ENCODE measurements around the gene STAT5A. TPM values are rescaled to one million over a fixed set of nuclear protein-coding genes. Genes with fewer than 3 reads are reported as not detected.

The STAT5A gene
- total and polyA plus RNA-seq, 9 of the 15 experiments (the other 6 are each of a cell fraction or from before 2014, with no cell fraction given): 79.9 to 415 (median 196) TPM

- 0 out of 2 replicates have a peak, but pooled peaks have one; percentile 46 for TF ChIP-seq PREB (CRISPR knock-in tag; IDR thresholded peaks at IDR 0.05)
- TF ChIP-seq CREM (IDR thresholded peaks at IDR 0.05; ENCODE audit: low read depth): peak; percentile 64
- no peak for TF ChIP-seq WHSC1 (IDR thresholded peaks at IDR 0.05; ENCODE audit: low read length)
- peak; percentile 53 to 55; a peak in 2 of 4 replicates for TF ChIP-seq MNT (conservative IDR thresholded peaks at IDR 0.05)
- peak; percentile 86; the same call in 1 of the 2 replicates for TF ChIP-seq HDAC8 (tag; IDR thresholded peaks at IDR 0.05)
- no peak for TF ChIP-seq HIVEP1 (CRISPR knock-in tag; IDR thresholded peaks at IDR 0.05)
- no peak for TF ChIP-seq SAFB (IDR thresholded peaks at IDR 0.05; ENCODE audit: borderline replicate concordance, low read depth, low read length)
- no peak; the same call in 1 of the 2 replicates for TF ChIP-seq ZKSCAN8 (CRISPR knock-in tag; IDR thresholded peaks at IDR 0.05)
- 0 out of 2 replicates have a peak, but pooled peaks have one; percentile 14 for TF ChIP-seq ZNF561 (CRISPR knock-in tag; conservative IDR thresholded peaks at IDR 0.05)
- peak in 1 of 2 experiments; percentile 34; a peak in 1 of 4 replicates for TF ChIP-seq SRF (CRISPR knock-in tag; IDR thresholded peaks at IDR 0.05)
- peak in 1 of 2 experiments; percentile 78; a peak in 2 of 4 replicates for TF ChIP-seq RCOR1 (IDR thresholded peaks at IDR 0.05; ENCODE audit: borderline replicate concordance in 1 of 2, low read depth in 2 of 2, low read length in 2 of 2)
- TF ChIP-seq ZNF324 (CRISPR knock-in tag; IDR thresholded peaks at IDR 0.05): no peak
- peak; percentile 94 for TF ChIP-seq NR2C1 (IDR thresholded peaks at IDR 0.05)
- TF ChIP-seq NR2C1 (tag; IDR thresholded peaks at IDR 0.05): peak; percentile 96
- 0 out of 2 replicates have a peak, but pooled peaks have one; percentile 53 for TF ChIP-seq THAP12 (CRISPR knock-in tag; IDR thresholded peaks at IDR 0.05)
- peak; percentile 37 for TF ChIP-seq ZNF239 (CRISPR knock-in tag; IDR thresholded peaks at IDR 0.05)
- TF ChIP-seq ZBTB43 (CRISPR knock-in tag; IDR thresholded peaks at IDR 0.05): no peak
- no peak for TF ChIP-seq ZBTB33 (CRISPR knock-in tag; IDR thresholded peaks at IDR 0.05)
- 0 out of 2 replicates have a peak, but pooled peaks have one; percentile 11 for TF ChIP-seq SMAD3 (CRISPR knock-in tag; conservative IDR thresholded peaks at IDR 0.05)
- peak; percentile 54 for TF ChIP-seq DPF2 (IDR thresholded peaks at IDR 0.05)
These were observed 27.3 kb downstream of the STAT5A start (continued) for GRCh38 chr17:42315402-42316156.

Measured in K562 (cell line).